Measurements from ENCODE around the gene HSPB7. TPM values are rescaled to one million over a fixed set of nuclear protein-coding genes. Genes with fewer than 3 reads are reported as not detected.
"Not testable (repeated sequence)": the region's sequence is repeated elsewhere in the genome, so short reads cannot be mapped to it uniquely, and the experiment has no call there.

The HSPB7 gene
- total RNA-seq, 1 experiment from 2014 or later: not detected

GRCh38 chr1:16061266-16061665, 43.4 kb upstream of the HSPB7 start:
- TF ChIP-seq CTCF (IDR thresholded peaks at IDR 0.05; ENCODE audit: unreplicated experiment): no peak
- H3K4me3 Mint-ChIP-seq (ENCODE audit: low read depth, unreplicated experiment): no peak overlapping the region
- no peak for DNase-seq
- H3K36me3 Mint-ChIP-seq (ENCODE audit: insufficient read depth, unreplicated experiment): no peaks in the 10 kb centered on the region
- peaks cover 49% of the 10 kb centered on the region for H3K27me3 Mint-ChIP-seq (ENCODE audit: unreplicated experiment)
- no peak overlapping the region for H3K27ac Mint-ChIP-seq (ENCODE audit: unreplicated experiment)
- CTCF ChIA-PET: interaction anchor here (1.0 kb wide), 1 partner anchor 67 kb away, joined by 3 read pairs; no protein-coding TSS in a partner anchor
- H3K9me3 Mint-ChIP-seq (ENCODE audit: low read depth, unreplicated experiment): no peaks in the 10 kb centered on the region
- peaks cover 13% of the 10 kb centered on the region for H3K4me1 Mint-ChIP-seq (ENCODE audit: low read depth, unreplicated experiment)
- BruUV-seq (replicated peaks): no TSS peak
- intact Hi-C loops (cut with micrococcal nuclease; ENCODE audit: unreplicated experiment): no loop called here

- CTCF ChIA-PET; intact Hi-C loops (cut with micrococcal nuclease; ENCODE audit: unreplicated experiment); BruUV-seq (replicated peaks): not testable (repeated sequence)
Observed at GRCh38 chr1:16058394-16059120, 40.7 kb upstream of the HSPB7 start.

GRCh38 chr1:16057314-16057915, 39.6 kb upstream of the HSPB7 start:
- not testable (repeated sequence) for H3K36me3 Mint-ChIP-seq (ENCODE audit: insufficient read depth, unreplicated experiment); H3K27ac Mint-ChIP-seq (ENCODE audit: unreplicated experiment); DNase-seq; H3K4me3 Mint-ChIP-seq (ENCODE audit: low read depth, unreplicated experiment); H3K4me1 Mint-ChIP-seq (ENCODE audit: low read depth, unreplicated experiment); H3K9me3 Mint-ChIP-seq (ENCODE audit: low read depth, unreplicated experiment); BruUV-seq (replicated peaks)
- intact Hi-C loops (cut with micrococcal nuclease; ENCODE audit: unreplicated experiment): loop anchor here (2.0 kb wide), 1 partner anchor 25 kb away; no protein-coding TSS in a partner anchor
- CTCF ChIA-PET: interaction anchor here (1.3 kb wide), 1 partner anchor 21 kb away, joined by 5 read pairs; no protein-coding TSS in a partner anchor
- peaks cover 25% of the 10 kb centered on the region for H3K27me3 Mint-ChIP-seq (ENCODE audit: unreplicated experiment)

More at GRCh38 chr1:16058394-16059120, 40.7 kb upstream of the HSPB7 start:
- H3K27ac Mint-ChIP-seq (ENCODE audit: unreplicated experiment); H3K9me3 Mint-ChIP-seq (ENCODE audit: low read depth, unreplicated experiment); DNase-seq; H3K4me3 Mint-ChIP-seq (ENCODE audit: low read depth, unreplicated experiment); H3K4me1 Mint-ChIP-seq (ENCODE audit: low read depth, unreplicated experiment); H3K36me3 Mint-ChIP-seq (ENCODE audit: insufficient read depth, unreplicated experiment): not testable (repeated sequence)
- H3K27me3 Mint-ChIP-seq (ENCODE audit: unreplicated experiment): peaks cover 26% of the 10 kb centered on the region

GRCh38 chr1:16056521-16056912, 38.7 kb upstream of the HSPB7 start:
- peaks cover 25% of the 10 kb centered on the region for H3K27me3 Mint-ChIP-seq (ENCODE audit: unreplicated experiment)
- not testable (repeated sequence) for DNase-seq; H3K27ac Mint-ChIP-seq (ENCODE audit: unreplicated experiment); BruUV-seq (replicated peaks); H3K4me3 Mint-ChIP-seq (ENCODE audit: low read depth, unreplicated experiment); H3K4me1 Mint-ChIP-seq (ENCODE audit: low read depth, unreplicated experiment); H3K36me3 Mint-ChIP-seq (ENCODE audit: insufficient read depth, unreplicated experiment); H3K9me3 Mint-ChIP-seq (ENCODE audit: low read depth, unreplicated experiment)
- intact Hi-C loops (cut with micrococcal nuclease; ENCODE audit: unreplicated experiment): loop anchor here (1.0 to 2.0 kb wide), 2 partner anchors 24 to 47 kb away; no protein-coding TSS in a partner anchor
- CTCF ChIA-PET: interaction anchor here (1.3 kb wide), 1 partner anchor 20 kb away, joined by 5 read pairs; no protein-coding TSS in a partner anchor

GRCh38 chr1:16055613-16056520, 38.0 kb upstream of the HSPB7 start:
- Mint-ChIP-seq H3K36me3 (ENCODE audit: insufficient read depth, unreplicated experiment) (no peaks in the 10 kb centered on the region), H3K27me3 (ENCODE audit: unreplicated experiment) (peaks cover 18% of the 10 kb centered on the region), H3K9me3 (ENCODE audit: low read depth, unreplicated experiment) (no peaks in the 10 kb centered on the region), H3K4me1 (ENCODE audit: low read depth, unreplicated experiment) (no peaks in the 10 kb centered on the region), H3K4me3 (ENCODE audit: low read depth, unreplicated experiment) (no peak overlapping the region), H3K27ac (ENCODE audit: unreplicated experiment) (no peak overlapping the region)
- CTCF ChIA-PET: no interaction called here
- DNase-seq: peak; percentile 88
- intact Hi-C loops (cut with micrococcal nuclease; ENCODE audit: unreplicated experiment): loop anchor here (1.0 to 2.0 kb wide), 2 partner anchors 23 to 47 kb away; no protein-coding TSS in a partner anchor
- BruUV-seq (replicated peaks): no TSS peak
- TF ChIP-seq CTCF (IDR thresholded peaks at IDR 0.05; ENCODE audit: unreplicated experiment): no peak

Measured in Calu3 (cell line).